Measurements from ENCODE around the gene SOWAHA. TPM values are rescaled to one million over a fixed set of nuclear protein-coding genes. Genes with fewer than 3 reads are reported as not detected.

SOWAHA gene
- total and polyA plus RNA-seq, 10 of the 15 experiments (the other 5 are each of a cell fraction or from before 2014, with no cell fraction given) = 0.02 to 0.37 (median 0.05) TPM; not detected in 4

DNA sequence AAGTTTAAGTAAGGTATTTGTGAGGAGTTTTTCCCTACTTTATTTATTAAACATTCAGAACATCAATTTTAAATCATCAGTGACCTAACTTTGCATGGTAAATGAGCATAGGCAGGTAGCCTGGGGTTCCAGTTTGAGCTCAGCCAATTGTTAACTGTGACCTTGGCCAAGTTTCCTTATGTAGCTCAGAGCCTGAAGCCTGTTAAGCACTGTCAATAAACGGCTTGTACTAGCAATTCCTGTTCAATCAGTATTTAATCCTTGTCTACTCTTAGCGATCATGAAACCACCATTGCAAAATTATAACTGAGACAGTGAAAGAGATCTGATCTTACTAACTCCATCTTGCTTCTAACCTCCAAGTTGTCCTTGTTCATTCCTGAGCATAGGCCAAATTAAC, 4.7 kb upstream of the SOWAHA start:
- Histone ChIP-seq H4K20me1 (ENCODE audit: control insufficient read depth, insufficient read depth) (no peaks in the 10 kb centered on the region), H3K4me2 (ENCODE audit: control insufficient read depth, insufficient read depth) (no peak overlapping the region), H3K4me1 (ENCODE audit: control insufficient read depth, insufficient read depth, low read length) (no peaks in the 10 kb centered on the region; the same call in 1 of the 2 replicates), H3K36me3 (ENCODE audit: control insufficient read depth in 2 of 2, insufficient read depth in 2 of 2, low read length in 1 of 2) (no peaks in the 10 kb centered on the region), H3K9me3 (replicated peaks; ENCODE audit: control insufficient read depth, insufficient read depth, low read length) (no peaks in the 10 kb centered on the region), H2AFZ (ENCODE audit: control insufficient read depth, low read depth, low read length) (no peak overlapping the region), H3K9ac (ENCODE audit: control insufficient read depth, insufficient read depth, low read length) (no peak overlapping the region), H3K27me3 (replicated peaks in 1 of 2; ENCODE audit: control insufficient read depth in 2 of 2, insufficient read depth in 2 of 2, low read length in 1 of 2) (peaks cover 0 to 11% of the 10 kb centered on the region in 2 experiments; a peak in 2 of 4 replicates), H3K4me3 (no peak overlapping the region), H3K79me2 (ENCODE audit: control insufficient read depth, insufficient read depth, low read length) (no peaks in the 10 kb centered on the region), H3K27ac (ENCODE audit: control insufficient read depth, insufficient read depth) (no peak overlapping the region)
- DNase-seq (ENCODE audit: low read depth, low spot score) (no peak), ATAC-seq (no peak), FAIRE-seq (no peak)
- TF ChIP-seq ZNF384 (IDR thresholded peaks at IDR 0.05; ENCODE audit: borderline replicate concordance, low read depth, low read length) (no peak), CREB1 (IDR thresholded peaks at IDR 0.05; ENCODE audit: low read depth) (no peak), NBN (IDR thresholded peaks at IDR 0.05) (no peak), ZNF24 (IDR thresholded peaks at IDR 0.05) (no peak), CHD2 (IDR thresholded peaks at IDR 0.05; ENCODE audit: borderline replicate concordance, low read depth, low read length) (no peak), WRNIP1 (IDR thresholded peaks at IDR 0.05; ENCODE audit: borderline replicate concordance, low read depth, low read length) (no peak), CHD4 (IDR thresholded peaks at IDR 0.05) (no peak)
- TF ChIP-seq, protein P1, sequence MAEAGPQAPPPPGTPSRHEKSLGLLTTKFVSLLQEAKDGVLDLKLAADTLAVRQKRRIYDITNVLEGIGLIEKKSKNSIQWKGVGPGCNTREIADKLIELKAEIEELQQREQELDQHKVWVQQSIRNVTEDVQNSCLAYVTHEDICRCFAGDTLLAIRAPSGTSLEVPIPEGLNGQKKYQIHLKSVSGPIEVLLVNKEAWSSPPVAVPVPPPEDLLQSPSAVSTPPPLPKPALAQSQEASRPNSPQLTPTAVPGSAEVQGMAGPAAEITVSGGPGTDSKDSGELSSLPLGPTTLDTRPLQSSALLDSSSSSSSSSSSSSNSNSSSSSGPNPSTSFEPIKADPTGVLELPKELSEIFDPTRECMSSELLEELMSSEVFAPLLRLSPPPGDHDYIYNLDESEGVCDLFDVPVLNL (IDR thresholded peaks at IDR 0.05; ENCODE audit: low read depth, low read length) = no peak
- TF ChIP-seq, protein P2, sequence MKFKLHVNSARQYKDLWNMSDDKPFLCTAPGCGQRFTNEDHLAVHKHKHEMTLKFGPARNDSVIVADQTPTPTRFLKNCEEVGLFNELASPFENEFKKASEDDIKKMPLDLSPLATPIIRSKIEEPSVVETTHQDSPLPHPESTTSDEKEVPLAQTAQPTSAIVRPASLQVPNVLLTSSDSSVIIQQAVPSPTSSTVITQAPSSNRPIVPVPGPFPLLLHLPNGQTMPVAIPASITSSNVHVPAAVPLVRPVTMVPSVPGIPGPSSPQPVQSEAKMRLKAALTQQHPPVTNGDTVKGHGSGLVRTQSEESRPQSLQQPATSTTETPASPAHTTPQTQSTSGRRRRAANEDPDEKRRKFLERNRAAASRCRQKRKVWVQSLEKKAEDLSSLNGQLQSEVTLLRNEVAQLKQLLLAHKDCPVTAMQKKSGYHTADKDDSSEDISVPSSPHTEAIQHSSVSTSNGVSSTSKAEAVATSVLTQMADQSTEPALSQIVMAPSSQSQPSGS (IDR thresholded peaks at IDR 0.05; ENCODE audit: low read length) = no peak
- TF ChIP-seq, protein P3, sequence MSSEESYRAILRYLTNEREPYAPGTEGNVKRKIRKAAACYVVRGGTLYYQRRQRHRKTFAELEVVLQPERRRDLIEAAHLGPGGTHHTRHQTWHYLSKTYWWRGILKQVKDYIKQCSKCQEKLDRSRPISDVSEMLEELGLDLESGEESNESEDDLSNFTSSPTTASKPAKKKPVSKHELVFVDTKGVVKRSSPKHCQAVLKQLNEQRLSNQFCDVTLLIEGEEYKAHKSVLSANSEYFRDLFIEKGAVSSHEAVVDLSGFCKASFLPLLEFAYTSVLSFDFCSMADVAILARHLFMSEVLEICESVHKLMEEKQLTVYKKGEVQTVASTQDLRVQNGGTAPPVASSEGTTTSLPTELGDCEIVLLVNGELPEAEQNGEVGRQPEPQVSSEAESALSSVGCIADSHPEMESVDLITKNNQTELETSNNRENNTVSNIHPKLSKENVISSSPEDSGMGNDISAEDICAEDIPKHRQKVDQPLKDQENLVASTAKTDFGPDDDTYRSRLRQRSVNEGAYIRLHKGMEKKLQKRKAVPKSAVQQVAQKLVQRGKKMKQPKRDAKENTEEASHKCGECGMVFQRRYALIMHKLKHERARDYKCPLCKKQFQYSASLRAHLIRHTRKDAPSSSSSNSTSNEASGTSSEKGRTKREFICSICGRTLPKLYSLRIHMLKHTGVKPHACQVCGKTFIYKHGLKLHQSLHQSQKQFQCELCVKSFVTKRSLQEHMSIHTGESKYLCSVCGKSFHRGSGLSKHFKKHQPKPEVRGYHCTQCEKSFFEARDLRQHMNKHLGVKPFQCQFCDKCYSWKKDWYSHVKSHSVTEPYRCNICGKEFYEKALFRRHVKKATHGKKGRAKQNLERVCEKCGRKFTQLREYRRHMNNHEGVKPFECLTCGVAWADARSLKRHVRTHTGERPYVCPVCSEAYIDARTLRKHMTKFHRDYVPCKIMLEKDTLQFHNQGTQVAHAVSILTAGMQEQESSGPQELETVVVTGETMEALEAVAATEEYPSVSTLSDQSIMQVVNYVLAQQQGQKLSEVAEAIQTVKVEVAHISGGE (CRISPR knock-in tag; IDR thresholded peaks at IDR 0.05) = no peak
- POLR2A ChIA-PET = interaction anchor here (6.2 kb wide), 1 partner anchor 10 kb away, joined by 41 read pairs; no protein-coding TSS in a partner anchor
- 21% methylated on average over 2 of the region's 2 CpGs for WGBS (ENCODE audit: insufficient coverage, insufficient replicate concordance, low lambda C conversion rate, missing lambda C conversion rate)
- SMC1A ChIA-PET (ENCODE audit: uncharacterized antibody, unreplicated experiment) = interaction anchor here (1.2 to 6.0 kb wide), 12 partner anchors 9 to 424 kb away, joined by 3 to 99 read pairs (median 4); partner anchors contain the start of gene KIF3A
- BruUV-seq (replicated peaks) = no TSS peak
- CTCF ChIA-PET = interaction anchor here (1.0 to 9.0 kb wide), 8 partner anchors 11 to 282 kb away, joined by 3 to 159 read pairs (median 10); partner anchors contain the start of genes GDF9, SEPTIN8 and UQCRQ
- RAD21 ChIA-PET (ENCODE audit: unreplicated experiment) = interaction anchor here (0.6 to 6.5 kb wide), 4 partner anchors 10 to 302 kb away, joined by 3 to 106 read pairs (median 12); no protein-coding TSS in a partner anchor
- in situ Hi-C loops (cut with MboI) (no loop called here), intact Hi-C loops (cut with micrococcal nuclease; ENCODE audit: unreplicated experiment) (no loop called here)

Measured in GM12878 (cell line).